ENCODE results near the gene CFDP1. TPM values are rescaled to one million over a fixed set of nuclear protein-coding genes. Genes with fewer than 3 reads are reported as not detected.
A peak's percentile ranks its signal among the peaks of the same experiment; 100 is the strongest.

CFDP1 gene
- total and polyA plus RNA-seq, 2 donors (not counting 1 experiment from before 2014, with no cell fraction given), result 47.9 to 80.0 TPM

- TF ChIP-seq EZH2 (IDR thresholded peaks at IDR 0.05; ENCODE audit: low read length, missing control alignments) (no peak), CTCF (conservative IDR thresholded peaks at IDR 0.05 in 1 of 2, IDR thresholded peaks at IDR 0.05 in 1 of 2; ENCODE audit: low read depth in 1 of 2, low read length in 2 of 2) (no peak)
- H3K79me2 ChIP-seq (ENCODE audit: control insufficient read depth, insufficient read depth, low read length), result peaks cover 95% of the 10 kb centered on the region
- no peak overlapping the region for H2AFZ ChIP-seq (ENCODE audit: low read length)
- no peaks in the 10 kb centered on the region for H3K27me3 ChIP-seq (ENCODE audit: control insufficient read depth, insufficient read depth, low read length)
- peak overlapping the region in 1 of 4 experiments; percentile 17 for H3K4me3 ChIP-seq (replicated peaks in 1 of 4; ENCODE audit: control extremely low read depth in 1 of 4, insufficient read depth in 1 of 4, low read depth in 3 of 4, low read length in 4 of 4)
- H3K9ac ChIP-seq (ENCODE audit: insufficient read depth, low read length), result peak overlapping the region; percentile 65
- H4K20me1 ChIP-seq (ENCODE audit: control insufficient read depth, extremely low read depth, insufficient read depth, low read length), result peaks cover 1% of the 10 kb centered on the region
- peak overlapping the region; percentile 61 for H3K4me2 ChIP-seq (ENCODE audit: extremely low read depth, insufficient read depth, low read length)
- DNase-seq (ENCODE audit: low read depth in 2 of 2), result peak; percentile 52 to 87
- no peaks in the 10 kb centered on the region for H3K36me3 ChIP-seq (ENCODE audit: control insufficient read depth, insufficient read depth, low read length)
- H3K27ac ChIP-seq (ENCODE audit: insufficient read depth, low read length), result peak overlapping the region; percentile 75
- no peaks in the 10 kb centered on the region for H3K9me3 ChIP-seq (ENCODE audit: control insufficient read depth, insufficient read depth, low read depth, low read length)
- peaks cover 70% of the 10 kb centered on the region for H3K4me1 ChIP-seq (ENCODE audit: control insufficient read depth, extremely low read depth, insufficient read depth, low read length)
Observed at GRCh38 chr16:75252946-75253911, 180.1 kb downstream of the CFDP1 start.

GRCh38 chr16:75252049-75252864, 181.0 kb downstream of the CFDP1 start:
- peak overlapping the region; percentile 65 for H3K4me2 ChIP-seq (ENCODE audit: extremely low read depth, insufficient read depth, low read length)

More at GRCh38 chr16:75252049-75252864, 181.0 kb downstream of the CFDP1 start:
- H3K36me3 ChIP-seq (ENCODE audit: control insufficient read depth, insufficient read depth, low read length), result peaks cover 1% of the 10 kb centered on the region
- no peak for DNase-seq (ENCODE audit: low read depth in 2 of 2)
- no peak overlapping the region for H2AFZ ChIP-seq (ENCODE audit: low read length)
- H3K27ac ChIP-seq (ENCODE audit: insufficient read depth, low read length), result peak overlapping the region; percentile 75
- H3K9me3 ChIP-seq (ENCODE audit: control insufficient read depth, insufficient read depth, low read depth, low read length), result no peaks in the 10 kb centered on the region
- H3K27me3 ChIP-seq (ENCODE audit: control insufficient read depth, insufficient read depth, low read length), result no peaks in the 10 kb centered on the region
- peak overlapping the region in 1 of 4 experiments; percentile 6 for H3K4me3 ChIP-seq (replicated peaks in 1 of 4; ENCODE audit: control extremely low read depth in 1 of 4, insufficient read depth in 1 of 4, low read depth in 3 of 4, low read length in 4 of 4)
- H3K4me1 ChIP-seq (ENCODE audit: control insufficient read depth, extremely low read depth, insufficient read depth, low read length), result peaks cover 69% of the 10 kb centered on the region
- H3K9ac ChIP-seq (ENCODE audit: insufficient read depth, low read length), result peak overlapping the region; percentile 48
- TF ChIP-seq CTCF (conservative IDR thresholded peaks at IDR 0.05 in 1 of 2, IDR thresholded peaks at IDR 0.05 in 1 of 2; ENCODE audit: low read depth in 1 of 2, low read length in 2 of 2) (no peak), EZH2 (IDR thresholded peaks at IDR 0.05; ENCODE audit: low read length, missing control alignments) (no peak)
- H3K79me2 ChIP-seq (ENCODE audit: control insufficient read depth, insufficient read depth, low read length), result peaks cover 95% of the 10 kb centered on the region
- H4K20me1 ChIP-seq (ENCODE audit: control insufficient read depth, extremely low read depth, insufficient read depth, low read length), result peaks cover 1% of the 10 kb centered on the region

All from fibroblast of lung (primary cell).